GM19468 (cell line): ENCODE measurements around the gene PHACTR2.

ENCODE experiments used
- ATAC-seq: cut with Tn5 transposase; IDR thresholded peaks from one replicate; pipeline ENCODE4 v1.9.1; 2021; ENCODE audit warnings: mild to moderate bottlenecking, moderate library complexity, moderate number of reproducible peaks; ENCODE audit not compliant: unreplicated experiment; ENCODE audit errors: extremely low read depth

Gene PHACTR2

GRCh38 chr6:143674483-143675381, 3.0 kb upstream of the PHACTR2 start:
- ATAC-seq = no peak

- ATAC-seq = no peak
Measured at GRCh38 chr6:143675382-143675900, 2.3 kb upstream of the PHACTR2 start.

DNA sequence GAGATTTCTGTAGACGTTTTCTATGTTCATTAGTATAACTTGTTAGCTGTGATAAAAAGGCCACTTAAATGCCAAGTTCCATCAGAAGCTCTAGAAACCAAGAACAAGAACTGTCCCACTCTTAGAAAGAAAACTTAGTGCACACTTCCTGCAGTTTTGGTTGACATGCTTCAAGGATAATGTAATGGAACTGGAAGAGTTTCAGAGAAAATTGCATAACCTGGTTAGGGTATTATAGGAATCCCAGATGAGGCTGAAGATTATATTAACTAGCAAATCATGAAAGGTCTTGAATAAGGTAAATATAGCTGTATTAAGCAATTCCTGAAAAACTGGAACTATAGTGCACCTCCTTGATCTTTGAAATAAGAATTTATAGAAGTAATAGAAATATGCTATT, 1.8 kb upstream of the PHACTR2 start:
- ATAC-seq = no peak

- ATAC-seq = no peak
Measured at GRCh38 chr6:143676437-143677045, 1.2 kb upstream of the PHACTR2 start.

GRCh38 chr6:143677577-143677890, 231 bp upstream of the PHACTR2 start:
- no peak for ATAC-seq

- no peak for ATAC-seq
Measured at GRCh38 chr6:143679041-143679440, 1.3 kb downstream of the PHACTR2 start.

DNA sequence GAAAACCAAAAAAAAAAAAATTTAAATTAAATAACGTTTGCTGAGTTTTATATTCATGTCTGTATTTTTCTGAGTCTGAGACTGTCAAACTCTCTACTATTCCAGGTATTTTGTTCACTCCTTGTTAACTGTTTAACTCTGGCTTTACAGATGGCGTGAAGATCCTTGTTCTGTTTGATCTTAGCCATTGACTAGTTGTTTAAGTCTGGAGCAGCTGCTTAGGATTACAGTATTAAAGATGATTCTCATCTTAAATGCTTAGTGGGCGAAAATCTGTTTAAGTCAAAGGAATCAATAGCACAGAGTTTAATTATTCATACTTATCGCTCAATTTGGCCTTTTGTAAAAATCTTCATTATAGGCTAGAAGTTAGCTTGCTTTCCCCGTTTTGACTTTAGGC, 2.4 kb downstream of the PHACTR2 start:
- ATAC-seq = no peak

GRCh38 chr6:143682805-143683204, 5.0 kb downstream of the PHACTR2 start:
- ATAC-seq = no peak

- no peak for ATAC-seq
Measured at GRCh38 chr6:143684486-143684885, 6.7 kb downstream of the PHACTR2 start.

DNA sequence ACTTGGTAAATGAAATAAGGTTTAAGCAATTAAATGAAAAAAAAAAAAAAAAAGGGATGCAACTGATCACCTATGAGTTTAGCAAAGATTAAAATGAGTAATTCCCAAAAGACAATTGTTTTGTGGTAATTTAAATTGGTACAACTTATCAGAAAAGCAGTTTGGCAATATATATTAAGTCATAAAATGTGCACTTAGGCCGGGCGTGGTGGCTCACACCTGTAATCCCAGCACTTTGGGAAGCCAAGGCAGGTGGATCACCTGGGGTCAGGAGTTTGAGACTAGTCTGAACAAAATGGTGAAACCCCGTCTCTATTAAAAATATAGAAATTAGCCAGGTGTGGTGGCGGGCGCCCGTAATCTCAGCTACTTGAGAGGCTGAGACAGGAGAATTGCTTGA, 7.9 kb downstream of the PHACTR2 start:
- no peak for ATAC-seq

DNA sequence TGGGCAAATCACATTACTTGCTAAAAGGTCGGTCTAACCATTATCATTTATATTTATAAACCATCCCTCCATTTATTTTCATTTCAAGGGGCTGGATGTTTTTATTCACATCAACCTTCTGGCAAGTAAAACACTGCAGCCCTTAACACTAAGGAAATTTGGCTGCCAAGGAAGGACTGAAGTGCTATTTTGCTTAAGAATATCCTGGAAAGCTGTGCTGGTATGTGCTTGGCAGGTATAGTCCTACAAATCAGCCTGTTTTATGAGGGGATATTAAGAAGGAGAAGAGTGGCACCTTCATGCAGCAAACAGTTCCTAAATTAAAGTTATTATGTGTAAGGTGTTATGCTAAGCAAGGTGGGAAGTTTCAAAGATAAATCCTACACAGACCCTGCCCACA, 9.8 kb downstream of the PHACTR2 start:
- no peak for ATAC-seq

GRCh38 chr6:143688681-143689080, 10.9 kb downstream of the PHACTR2 start:
- no peak for ATAC-seq

DNA sequence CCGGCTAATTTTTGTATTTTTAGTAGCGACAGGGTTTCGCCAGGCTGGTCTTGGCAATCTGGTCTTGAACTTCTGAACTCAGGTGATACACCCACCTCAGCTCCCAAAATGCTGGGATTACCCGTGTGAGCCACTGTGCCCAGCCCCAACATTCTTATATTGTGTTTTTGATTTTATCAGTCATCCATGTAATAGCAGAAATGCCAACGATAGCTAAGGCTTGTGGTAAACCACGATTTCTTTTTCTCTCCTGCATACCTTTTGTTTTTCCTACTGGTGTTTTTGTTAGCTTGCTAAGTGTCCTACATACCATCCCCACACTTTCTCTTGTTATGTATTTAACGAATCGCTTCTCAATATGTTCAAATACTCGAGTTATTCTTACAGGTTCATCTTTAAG, 12.1 kb downstream of the PHACTR2 start:
- no peak for ATAC-seq

GRCh38 chr6:143691155-143691554, 13.4 kb downstream of the PHACTR2 start:
- no peak for ATAC-seq

GRCh38 chr6:143691900-143692636, 14.3 kb downstream of the PHACTR2 start:
- ATAC-seq = no peak

DNA sequence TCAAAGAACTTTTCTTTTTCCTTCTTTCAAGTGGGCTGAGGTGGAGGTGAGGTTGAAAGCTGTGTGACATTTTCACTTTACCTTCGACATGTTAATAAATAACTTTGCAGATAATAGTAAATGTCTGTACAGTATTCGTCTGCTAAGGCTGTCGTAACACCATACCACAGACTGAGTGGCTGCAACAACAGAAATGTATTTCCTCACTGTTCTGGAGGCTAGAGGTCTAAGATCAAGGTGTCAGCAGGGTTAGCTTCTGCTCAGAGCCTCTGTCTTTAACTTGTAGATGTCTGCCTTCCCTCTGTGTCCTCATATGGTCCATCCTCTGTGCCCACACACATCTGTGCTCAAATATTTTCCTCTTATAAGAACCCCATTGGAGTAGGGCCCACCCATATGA, 14.9 kb downstream of the PHACTR2 start:
- no peak for ATAC-seq

GRCh38 chr6:143694013-143694412, 16.2 kb downstream of the PHACTR2 start:
- ATAC-seq = no peak

- no peak for ATAC-seq
Measured at GRCh38 chr6:143694560-143694959, 16.8 kb downstream of the PHACTR2 start.

- no peak for ATAC-seq
Measured at GRCh38 chr6:143695130-143695968, 17.6 kb downstream of the PHACTR2 start.
